WERI-Rb-1 (cell line): Measurements from ENCODE around the gene MTG1.

Experiments used
- DNase-seq: peaks from one replicate; pipeline ENCODE4 v3.0.0-alpha.2; 2020
- H3K27ac ChIP-seq: fragments of 250-450 bp; sonication (Bioruptor Pico); 2 replicates; pipeline ENCODE4 v1.5.1; 2020; ENCODE audit warnings: mild to moderate bottlenecking, moderate library complexity
- H3K27me3 ChIP-seq: fragments of 250-450 bp; sonication (Bioruptor Pico); 2 replicates; pipeline ENCODE4 v1.5.1; 2021; ENCODE audit warnings: mild to moderate bottlenecking, low read depth, moderate library complexity; ENCODE audit not compliant: insufficient read depth, severe bottlenecking
- H3K36me3 ChIP-seq: fragments of 250-450 bp; sonication (Bioruptor Pico); 2 replicates; pipeline ENCODE4 v1.5.1; 2020; ENCODE audit warnings: mild to moderate bottlenecking, moderate library complexity
- H3K4me3 ChIP-seq: 2 replicates; pipeline ENCODE4 v1.5.1; 2011; ENCODE audit warnings: low read depth, mild to moderate bottlenecking, control low read depth, low read length
- H3K9me3 ChIP-seq: fragments of 250-450 bp; sonication (Bioruptor Pico); 2 replicates; pipeline ENCODE4 v1.5.1; 2021; ENCODE audit warnings: mild to moderate bottlenecking, moderate library complexity; ENCODE audit not compliant: severe bottlenecking
- TF ChIP-seq, protein P1 (sequence below): IDR thresholded peaks from 2 replicates; pipeline ENCODE4 v1.5.1; 2011; ENCODE audit warnings: low read depth, mild to moderate bottlenecking, control low read depth, inconsistent platforms, low read length

MTG1 gene

GRCh38 chr10:133445751-133446708, 52.1 kb downstream of the MTG1 start:
- Histone ChIP-seq H3K27me3 (no peaks in the 10 kb centered on the region), H3K4me3 (no peak overlapping the region), H3K9me3 (peaks cover 21% of the 10 kb centered on the region), H3K27ac (no peak overlapping the region), H3K36me3 (no peaks in the 10 kb centered on the region)
- TF ChIP-seq, protein P1, sequence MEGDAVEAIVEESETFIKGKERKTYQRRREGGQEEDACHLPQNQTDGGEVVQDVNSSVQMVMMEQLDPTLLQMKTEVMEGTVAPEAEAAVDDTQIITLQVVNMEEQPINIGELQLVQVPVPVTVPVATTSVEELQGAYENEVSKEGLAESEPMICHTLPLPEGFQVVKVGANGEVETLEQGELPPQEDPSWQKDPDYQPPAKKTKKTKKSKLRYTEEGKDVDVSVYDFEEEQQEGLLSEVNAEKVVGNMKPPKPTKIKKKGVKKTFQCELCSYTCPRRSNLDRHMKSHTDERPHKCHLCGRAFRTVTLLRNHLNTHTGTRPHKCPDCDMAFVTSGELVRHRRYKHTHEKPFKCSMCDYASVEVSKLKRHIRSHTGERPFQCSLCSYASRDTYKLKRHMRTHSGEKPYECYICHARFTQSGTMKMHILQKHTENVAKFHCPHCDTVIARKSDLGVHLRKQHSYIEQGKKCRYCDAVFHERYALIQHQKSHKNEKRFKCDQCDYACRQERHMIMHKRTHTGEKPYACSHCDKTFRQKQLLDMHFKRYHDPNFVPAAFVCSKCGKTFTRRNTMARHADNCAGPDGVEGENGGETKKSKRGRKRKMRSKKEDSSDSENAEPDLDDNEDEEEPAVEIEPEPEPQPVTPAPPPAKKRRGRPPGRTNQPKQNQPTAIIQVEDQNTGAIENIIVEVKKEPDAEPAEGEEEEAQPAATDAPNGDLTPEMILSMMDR, result no peak
- DNase-seq, result peak; percentile 3

- H3K36me3 ChIP-seq, result no peaks in the 10 kb centered on the region
- no peaks in the 10 kb centered on the region for H3K27me3 ChIP-seq
- DNase-seq, result no peak
- peaks cover 21% of the 10 kb centered on the region for H3K9me3 ChIP-seq
- H3K4me3 ChIP-seq, result no peak overlapping the region
- TF ChIP-seq, protein P1, result no peak
- H3K27ac ChIP-seq, result no peak overlapping the region
Measured at GRCh38 chr10:133446979-133447378, 53.0 kb downstream of the MTG1 start.

GRCh38 chr10:133448120-133448519, 54.2 kb downstream of the MTG1 start:
- no peaks in the 10 kb centered on the region for H3K27me3 ChIP-seq
- peaks cover 21% of the 10 kb centered on the region for H3K9me3 ChIP-seq
- no peak overlapping the region for H3K4me3 ChIP-seq
- H3K36me3 ChIP-seq, result no peaks in the 10 kb centered on the region
- H3K27ac ChIP-seq, result no peak overlapping the region
- DNase-seq, result no peak
- TF ChIP-seq, protein P1, result no peak

GRCh38 chr10:133451346-133451745, 57.4 kb downstream of the MTG1 start:
- H3K27me3 ChIP-seq, result no peaks in the 10 kb centered on the region
- H3K9me3 ChIP-seq, result peaks cover 15% of the 10 kb centered on the region
- H3K27ac ChIP-seq, result no peak overlapping the region
- TF ChIP-seq, protein P1, result no peak
- no peak overlapping the region for H3K4me3 ChIP-seq
- no peaks in the 10 kb centered on the region for H3K36me3 ChIP-seq
- no peak for DNase-seq

- Histone ChIP-seq H3K36me3 (no peaks in the 10 kb centered on the region), H3K27me3 (no peaks in the 10 kb centered on the region), H3K27ac (no peak overlapping the region), H3K9me3 (peaks cover 10% of the 10 kb centered on the region), H3K4me3 (no peak overlapping the region)
- DNase-seq, result no peak
- TF ChIP-seq, protein P1, result no peak
Measured at GRCh38 chr10:133452453-133452852, 58.5 kb downstream of the MTG1 start.
